AG04449 (cell line): Measurements from ENCODE around the gene HABP2.

Experiments
- CTCF ChIA-PET: fragments of 350-600 bp; formaldehyde crosslinking; extraction: SDS; loops from one replicate; lab custom pipeline; 2021; ENCODE audit warnings: antibody characterized with exemption; lab: Yijun Ruan, JAX
- POLR2A ChIA-PET: fragments of 400-600, 350-600 bp; formaldehyde crosslinking; extraction: SDS; loops from one replicate; lab custom pipeline; 2020; ENCODE audit warnings: antibody characterized with exemption, inconsistent platforms; lab: Yijun Ruan, JAX
- DNase-seq: peaks from one replicate; pipeline ENCODE4 v3.0.0-alpha.2; 2010; ENCODE audit warnings: low read depth, low spot score
- H3K4me3 ChIP-seq: 2 replicates; pipeline ENCODE4 v1.5.1; 2011; ENCODE audit warnings: low read depth, mild to moderate bottlenecking, control low read depth, low read length
- TF ChIP-seq, protein P1 (sequence below): IDR thresholded peaks from one replicate; pipeline ENCODE4 v1.5.1; 2011; ENCODE audit warnings: mild to moderate bottlenecking, moderate library complexity, low read length, control low read depth, inconsistent platforms; ENCODE audit not compliant: insufficient read depth; ENCODE audit errors: missing control alignments

The HABP2 gene

DNA sequence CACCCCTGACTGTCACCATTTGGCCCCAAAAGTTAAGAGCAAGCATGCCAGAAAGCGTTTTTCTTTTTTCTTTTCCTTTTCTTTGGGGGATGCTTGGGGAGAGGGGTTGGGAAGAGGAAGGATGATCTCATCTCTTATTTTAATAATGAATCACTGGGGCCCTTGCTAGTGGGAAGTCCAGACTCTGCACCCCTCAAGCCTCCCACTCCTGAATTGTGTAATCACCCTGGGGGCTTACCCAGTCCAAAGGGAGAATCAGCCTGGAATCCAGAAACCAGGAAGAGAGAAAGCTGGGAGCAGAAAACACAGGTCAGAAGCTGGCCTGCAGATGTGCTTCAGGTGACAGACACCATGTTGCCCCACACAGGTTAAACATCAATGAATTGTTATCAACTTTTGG lies 14.7 kb upstream of the HABP2 start:
- no peak for DNase-seq
- TF ChIP-seq, protein P1, sequence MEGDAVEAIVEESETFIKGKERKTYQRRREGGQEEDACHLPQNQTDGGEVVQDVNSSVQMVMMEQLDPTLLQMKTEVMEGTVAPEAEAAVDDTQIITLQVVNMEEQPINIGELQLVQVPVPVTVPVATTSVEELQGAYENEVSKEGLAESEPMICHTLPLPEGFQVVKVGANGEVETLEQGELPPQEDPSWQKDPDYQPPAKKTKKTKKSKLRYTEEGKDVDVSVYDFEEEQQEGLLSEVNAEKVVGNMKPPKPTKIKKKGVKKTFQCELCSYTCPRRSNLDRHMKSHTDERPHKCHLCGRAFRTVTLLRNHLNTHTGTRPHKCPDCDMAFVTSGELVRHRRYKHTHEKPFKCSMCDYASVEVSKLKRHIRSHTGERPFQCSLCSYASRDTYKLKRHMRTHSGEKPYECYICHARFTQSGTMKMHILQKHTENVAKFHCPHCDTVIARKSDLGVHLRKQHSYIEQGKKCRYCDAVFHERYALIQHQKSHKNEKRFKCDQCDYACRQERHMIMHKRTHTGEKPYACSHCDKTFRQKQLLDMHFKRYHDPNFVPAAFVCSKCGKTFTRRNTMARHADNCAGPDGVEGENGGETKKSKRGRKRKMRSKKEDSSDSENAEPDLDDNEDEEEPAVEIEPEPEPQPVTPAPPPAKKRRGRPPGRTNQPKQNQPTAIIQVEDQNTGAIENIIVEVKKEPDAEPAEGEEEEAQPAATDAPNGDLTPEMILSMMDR, result no peak
- no peak overlapping the region for H3K4me3 ChIP-seq
- ChIA-PET CTCF (interaction anchor here (0.8 kb wide), 1 partner anchor 16 kb away, joined by 3 read pairs; no protein-coding TSS in a partner anchor), POLR2A (no interaction called here)

DNA sequence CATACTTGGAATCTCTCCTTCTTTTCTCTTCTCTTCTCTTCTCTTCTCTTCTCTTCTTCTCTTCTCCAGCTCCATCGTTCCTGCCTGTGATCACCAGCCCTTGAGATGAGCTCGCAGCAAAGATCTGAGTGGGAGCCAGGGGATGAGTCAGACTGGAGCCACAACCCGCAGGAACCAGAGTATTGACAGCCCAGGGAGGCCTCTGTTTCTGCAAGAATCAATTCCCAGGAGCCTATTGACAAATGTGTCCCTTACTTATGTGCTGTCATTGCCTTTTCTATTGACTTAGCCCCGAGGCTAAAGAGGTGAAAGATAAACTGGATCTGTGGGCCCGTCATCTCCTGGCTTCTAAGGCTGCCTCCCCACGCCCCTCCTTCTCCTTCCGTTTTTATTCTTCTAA lies 13.1 kb upstream of the HABP2 start:
- TF ChIP-seq, protein P1, result no peak
- DNase-seq, result no peak
- POLR2A ChIA-PET, result no interaction called here
- CTCF ChIA-PET, result interaction anchor here (1.2 kb wide), 1 partner anchor 10 kb away, joined by 4 read pairs; no protein-coding TSS in a partner anchor
- no peak overlapping the region for H3K4me3 ChIP-seq

DNA sequence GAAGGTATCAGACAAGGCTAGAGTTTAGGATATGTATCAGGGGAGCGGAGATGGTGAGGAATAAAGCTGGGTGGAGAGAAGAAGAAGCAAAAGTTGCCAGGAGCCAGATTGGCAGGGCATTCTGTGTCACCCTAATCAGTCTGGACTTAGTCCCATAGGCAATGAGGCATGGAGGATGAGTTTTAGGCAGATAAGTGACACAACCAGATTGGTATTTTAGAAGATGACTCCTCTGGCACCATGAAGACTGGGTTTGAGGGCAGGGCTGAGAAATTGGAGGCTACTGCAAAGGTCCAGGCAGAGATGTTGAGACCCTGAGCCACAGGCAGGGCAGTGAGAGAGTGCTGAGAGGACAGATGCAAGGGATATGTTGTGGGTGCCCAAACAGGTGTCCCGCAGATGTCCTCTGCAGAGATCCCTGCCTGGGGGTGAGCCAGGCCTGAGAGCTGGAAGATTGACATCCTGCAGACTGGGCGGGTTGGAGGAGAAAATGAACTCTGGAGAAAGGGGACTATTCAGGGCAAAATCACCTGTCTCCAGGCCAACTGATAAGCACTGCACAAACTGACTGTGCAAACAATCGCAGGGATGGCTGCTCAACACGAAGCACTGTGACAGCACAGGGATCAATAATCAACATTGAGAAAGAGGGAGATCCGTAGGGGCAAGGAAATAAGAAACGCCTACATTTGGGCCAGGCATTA lies 11.9 kb upstream of the HABP2 start:
- CTCF ChIA-PET, result interaction anchor here (1.2 kb wide), 1 partner anchor 11 kb away, joined by 4 read pairs; no protein-coding TSS in a partner anchor
- TF ChIP-seq, protein P1, result no peak
- DNase-seq, result no peak
- POLR2A ChIA-PET, result no interaction called here
- no peak overlapping the region for H3K4me3 ChIP-seq

DNA sequence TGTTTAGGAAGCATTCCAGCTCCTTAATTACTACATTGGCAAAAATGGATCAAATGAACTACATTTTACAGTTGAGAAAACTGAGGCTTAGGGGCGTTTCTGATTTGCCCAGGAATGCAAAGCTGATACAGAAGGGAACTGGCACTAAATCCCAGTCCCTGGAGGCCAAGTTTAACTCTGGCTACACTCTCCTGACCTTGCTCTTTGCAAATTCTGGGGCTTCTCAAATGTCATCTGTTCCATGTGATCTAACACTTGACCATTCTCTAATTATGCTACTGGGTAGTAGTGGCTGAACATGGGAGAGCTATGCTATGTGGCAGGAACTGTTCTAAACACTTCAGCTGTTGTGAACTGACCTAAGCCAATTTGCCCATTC lies 11.3 kb upstream of the HABP2 start:
- ChIA-PET POLR2A (no interaction called here), CTCF (no interaction called here)
- no peak overlapping the region for H3K4me3 ChIP-seq
- TF ChIP-seq, protein P1, result no peak
- DNase-seq, result no peak

DNA sequence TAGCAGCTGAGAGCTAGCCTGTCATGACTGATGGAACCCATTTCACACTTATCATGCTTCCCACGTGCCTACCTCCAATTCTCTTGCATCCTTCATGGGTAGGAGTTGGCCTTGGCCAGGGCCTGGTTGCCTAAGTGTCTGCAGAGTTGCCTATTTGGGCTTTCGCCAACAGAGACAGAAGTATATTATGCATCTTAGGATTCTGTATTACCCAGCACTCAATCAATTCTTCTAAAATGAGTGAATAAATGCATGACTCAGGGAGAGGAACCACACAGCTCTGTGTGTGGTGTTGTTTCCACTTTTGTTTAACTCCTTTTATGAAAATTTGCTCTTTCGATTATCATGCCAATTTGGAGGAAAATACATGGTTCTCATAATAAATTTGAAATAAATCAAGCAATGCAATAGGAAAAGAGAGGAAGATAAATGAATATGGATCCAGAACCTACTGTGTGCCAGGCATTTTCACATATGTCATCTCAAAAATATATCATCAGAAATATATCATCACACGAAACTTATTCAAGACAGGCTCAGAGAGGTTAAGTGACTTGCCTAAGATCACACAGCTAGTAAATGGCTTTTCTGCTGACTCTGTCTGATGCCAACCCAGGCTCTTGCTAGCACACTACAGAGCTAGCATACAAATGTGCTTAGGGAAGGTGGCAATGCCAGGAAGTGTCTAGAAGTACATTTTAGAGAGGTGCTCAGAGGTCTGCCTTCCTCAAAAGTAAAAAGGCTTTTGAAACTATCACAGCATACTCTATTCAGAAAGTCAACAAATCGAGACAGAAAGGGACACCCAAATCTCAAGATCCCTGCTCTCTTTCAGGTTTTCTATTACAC lies 9.5 kb upstream of the HABP2 start:
- no peak overlapping the region for H3K4me3 ChIP-seq
- TF ChIP-seq, protein P1, result no peak
- CTCF ChIA-PET, result interaction anchor here (1.0 to 1.3 kb wide), 2 partner anchors 20 to 22 kb away, joined by 3 to 4 read pairs; no protein-coding TSS in a partner anchor
- POLR2A ChIA-PET, result interaction anchor here (0.6 kb wide), 1 partner anchor 954 kb away, joined by 3 read pairs; no protein-coding TSS in a partner anchor
- DNase-seq, result no peak

DNA sequence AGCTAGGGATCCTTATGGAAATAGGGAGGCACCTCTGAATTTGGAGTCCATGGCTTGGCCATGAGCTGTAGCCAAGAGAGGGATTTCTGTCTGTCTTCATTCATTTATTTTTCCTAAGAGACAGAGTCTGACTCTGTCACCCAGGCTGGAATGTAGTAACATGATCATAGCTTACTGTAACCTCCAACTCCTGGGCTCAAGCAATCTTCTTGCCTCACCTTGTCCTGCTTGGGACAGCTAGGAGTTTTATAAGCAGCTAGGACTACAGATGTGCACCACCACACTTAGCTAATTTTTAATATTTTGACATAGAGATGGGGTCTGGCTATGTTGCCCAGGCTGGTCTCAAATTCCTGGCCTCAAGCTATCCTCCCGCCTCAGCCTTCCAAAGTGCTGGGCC lies 8.5 kb upstream of the HABP2 start:
- H3K4me3 ChIP-seq, result no peak overlapping the region
- TF ChIP-seq, protein P1, result no peak
- DNase-seq, result no peak
- ChIA-PET POLR2A (no interaction called here), CTCF (interaction anchor here (1.3 kb wide), 1 partner anchor 19 kb away, joined by 4 read pairs; no protein-coding TSS in a partner anchor)
